Spleen (tissue), 10 donors: ENCODE results near the gene IZUMO2. TPM values are rescaled to one million over a fixed set of nuclear protein-coding genes. Genes with fewer than 3 reads are reported as not detected.

Source experiments
- polyA plus RNA-seq, 3 donors: library from polyadenylated mRNA; stranded (reverse); fragments of 200-250 nt; gene quantifications; one replicate each; pipeline ENCODE4 v1.2.1, GENCODE V29; 2013
- total RNA-seq, 7 donors: library from RNA; depleted of rRNA in 3 of 7; stranded (reverse); fragments of >200 nt in 3 of 7; fragmentation: NEBNext Ultra II Directional in 4 of 7; extraction: Animal tissue kit (Norgen Biotek cat#: 25700) in 4 of 7; gene quantifications; one replicate each; pipeline versions ENCODE4 v1.1.0 to v1.2.1, GENCODE V29; 2016 to 2021
- donor health status: healthy with polysubstance abuse.
- donor health status: DM: no; HTN: no; CAD: no; lungs with moderate emphysema.
- donor health status: DM: no; HTN: no; CAD: no.
- donor health status: Bipolar disorder and iron deficiency.
- donor health status: healthy.
- donor health status: DM: no; HTN: no; CAD: no.
- donor health status: DM: yes; HTN: yes; CAD: no.

IZUMO2 gene
- total and polyA plus RNA-seq, 10 donors: not detected

Other genes with a start within 250 kb of the IZUMO2 start
- 10 to 100 TPM; 10.2 to 45.8 (median 22.8) TPM for gene ATF5, start 234.1 kb downstream of the IZUMO2 start, total RNA-seq
- gene ATF5, start 234.1 kb downstream of the IZUMO2 start, polyA plus RNA-seq: 10 to 100 TPM; 14.6 to 36.6 (median 16.8) TPM
- 10 to 100 TPM; 41.1 to 60.9 (median 51.4) TPM for gene NUP62, start 233.8 kb downstream of the IZUMO2 start, total RNA-seq
- gene NUP62, start 233.8 kb downstream of the IZUMO2 start, polyA plus RNA-seq: 10 to 100 TPM; 17.3 to 35.1 (median 18.4) TPM
- gene SIGLEC11, start 202.1 kb downstream of the IZUMO2 start, total RNA-seq: 10 to 100 TPM; 18.7 to 97.5 (median 42.8) TPM
- gene SIGLEC11, start 202.1 kb downstream of the IZUMO2 start, polyA plus RNA-seq: 10 to 100 TPM in 1 of 3 donors, 1 to 10 TPM in 2; 2.2 to 52.3 (median 7.9) TPM
- 10 to 100 TPM; 46.4 to 60.8 (median 56.6) TPM for gene VRK3, start 137.9 kb downstream of the IZUMO2 start, total RNA-seq
- gene VRK3, start 137.9 kb downstream of the IZUMO2 start, polyA plus RNA-seq: 10 to 100 TPM; 17.0 to 31.9 (median 20.4) TPM
- gene ZNF473, start 137.3 kb downstream of the IZUMO2 start, total RNA-seq: 10 to 100 TPM; 13.5 to 24.2 (median 19.2) TPM
- gene ZNF473, start 137.3 kb downstream of the IZUMO2 start, polyA plus RNA-seq: 1 to 10 TPM; 2.4 to 4.5 (median 2.5) TPM
- 1 to 10 TPM in 2 of 7 donors, under 1 TPM in 4, not detected in 1; 0.11 to 1.5 (median 0.30) TPM for gene MYH14, start 40.3 kb upstream of the IZUMO2 start, total RNA-seq
- gene MYH14, start 40.3 kb upstream of the IZUMO2 start, polyA plus RNA-seq: under 1 TPM; 0.04 to 0.45 (median 0.08) TPM
- 10 to 100 TPM in 2 of 7 donors, 1 to 10 TPM in 5; 2.6 to 20.8 (median 7.1) TPM for gene KCNC3, start 166.1 kb upstream of the IZUMO2 start, total RNA-seq
- gene KCNC3, start 166.1 kb upstream of the IZUMO2 start, polyA plus RNA-seq: 1 to 10 TPM in 1 of 3 donors, under 1 TPM in 2; 0.72 to 2.6 (median 0.74) TPM
- gene NAPSA, start 202.4 kb upstream of the IZUMO2 start, total RNA-seq: 1 to 10 TPM; 1.5 to 3.4 (median 2.3) TPM
- gene NAPSA, start 202.4 kb upstream of the IZUMO2 start, polyA plus RNA-seq: 1 to 10 TPM; 4.5 to 6.4 (median 5.0) TPM
- 10 to 100 TPM; 59.9 to 96.0 (median 84.8) TPM for gene NR1H2, start 213.2 kb upstream of the IZUMO2 start, total RNA-seq
- 10 to 100 TPM; 53.1 to 75.5 (median 55.8) TPM for gene NR1H2, start 213.2 kb upstream of the IZUMO2 start, polyA plus RNA-seq
- gene POLD1, start 221.1 kb upstream of the IZUMO2 start, total RNA-seq: 10 to 100 TPM; 26.5 to 39.9 (median 28.2) TPM
- 10 to 100 TPM; 50.9 to 66.6 (median 66.5) TPM for gene POLD1, start 221.1 kb upstream of the IZUMO2 start, polyA plus RNA-seq